GM21526 (cell line): ENCODE data around the gene ENO3.

ENCODE experiments used
- ATAC-seq: cut with Tn5 transposase; IDR thresholded peaks from one replicate; pipeline ENCODE4 v1.9.1; 2021; ENCODE audit warnings: moderate library complexity; ENCODE audit not compliant: unreplicated experiment, low FRiP score

Gene ENO3

DNA sequence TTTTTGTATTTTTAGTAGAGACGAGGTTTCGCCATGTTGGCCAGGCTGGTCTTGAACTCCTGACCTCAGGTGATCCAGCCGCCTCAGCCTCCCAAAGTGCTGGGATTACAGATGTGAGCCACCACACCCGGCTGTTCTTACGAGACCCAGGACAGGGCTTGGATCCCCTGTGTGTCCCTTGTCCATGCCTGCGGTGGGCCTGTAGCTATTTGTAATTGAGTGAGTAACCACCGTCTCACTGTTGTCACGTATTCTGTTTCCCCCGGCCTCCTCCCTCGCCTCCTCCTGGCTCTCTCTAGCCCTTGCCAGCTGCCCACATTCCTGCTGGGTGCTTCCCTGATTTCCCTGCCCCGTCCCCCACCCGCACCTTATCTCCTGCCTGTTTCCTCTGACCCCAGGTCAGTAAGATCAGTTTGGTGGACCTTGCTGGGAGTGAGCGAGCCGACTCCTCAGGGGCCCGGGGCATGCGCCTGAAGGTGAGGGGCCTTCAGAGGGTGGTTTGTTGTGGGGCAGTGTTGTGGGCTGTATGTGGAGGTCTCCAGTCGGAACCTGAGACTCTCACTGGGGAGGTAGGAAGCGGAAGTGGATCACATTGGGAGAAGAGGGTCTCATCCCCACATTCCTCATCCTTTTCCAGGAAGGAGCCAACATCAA, 52.4 kb downstream of the ENO3 start:
- ATAC-seq: no peak
